Measurements from ENCODE around the gene MRPL34.

Gene MRPL34

GRCh38 chr19:17282488-17283125, 23.1 kb upstream of the MRPL34 start:
- TF ChIP-seq GABPA (IDR thresholded peaks at IDR 0.05; ENCODE audit: low read depth) (no peak), REST (IDR thresholded peaks at IDR 0.05; ENCODE audit: insufficient replicate concordance, low read depth) (no peak), SPI1 (IDR thresholded peaks at IDR 0.05; ENCODE audit: borderline replicate concordance, low read depth) (no peak), POLR2AphosphoS5 (IDR thresholded peaks at IDR 0.05; ENCODE audit: low read depth) (peak; percentile 64), CTCF (IDR thresholded peaks at IDR 0.05; ENCODE audit: insufficient read depth, low read length) (peak; percentile 81)
- H3K27ac ChIP-seq (replicated peaks) = peak overlapping the region; percentile 76
- peak; percentile 79 to 90 for DNase-seq (ENCODE audit: low read depth in 1 of 2, low spot score in 1 of 2)
- peak overlapping the region; percentile 66 for H3K4me3 ChIP-seq (replicated peaks; ENCODE audit: insufficient read depth, low read length)
- no peaks in the 10 kb centered on the region for H3K27me3 ChIP-seq (ENCODE audit: insufficient read depth, poor library complexity, severe bottlenecking)

GRCh38 chr19:17283504-17283996, 22.1 kb upstream of the MRPL34 start:
- DNase-seq (ENCODE audit: low read depth in 1 of 2, low spot score in 1 of 2) = no peak
- TF ChIP-seq REST (IDR thresholded peaks at IDR 0.05; ENCODE audit: insufficient replicate concordance, low read depth) (no peak), SPI1 (IDR thresholded peaks at IDR 0.05; ENCODE audit: borderline replicate concordance, low read depth) (no peak), POLR2AphosphoS5 (IDR thresholded peaks at IDR 0.05; ENCODE audit: low read depth) (no peak), GABPA (IDR thresholded peaks at IDR 0.05; ENCODE audit: low read depth) (no peak), CTCF (IDR thresholded peaks at IDR 0.05; ENCODE audit: insufficient read depth, low read length) (no peak)

GRCh38 chr19:17285415-17286135, 20.1 kb upstream of the MRPL34 start:
- TF ChIP-seq SPI1 (IDR thresholded peaks at IDR 0.05; ENCODE audit: borderline replicate concordance, low read depth) = no peak
- TF ChIP-seq POLR2AphosphoS5 (IDR thresholded peaks at IDR 0.05; ENCODE audit: low read depth) = no peak
- TF ChIP-seq CTCF (IDR thresholded peaks at IDR 0.05; ENCODE audit: insufficient read depth, low read length) = no peak
- no peak for TF ChIP-seq REST (IDR thresholded peaks at IDR 0.05; ENCODE audit: insufficient replicate concordance, low read depth)
- no peak for TF ChIP-seq GABPA (IDR thresholded peaks at IDR 0.05; ENCODE audit: low read depth)
- H3K27me3 ChIP-seq (ENCODE audit: insufficient read depth, poor library complexity, severe bottlenecking) = no peaks in the 10 kb centered on the region
- no peak overlapping the region for H3K4me3 ChIP-seq (replicated peaks; ENCODE audit: insufficient read depth, low read length)
- H3K27ac ChIP-seq (replicated peaks) = no peak overlapping the region
- no peak for DNase-seq (ENCODE audit: low read depth in 1 of 2, low spot score in 1 of 2)

More at GRCh38 chr19:17283504-17283996, 22.1 kb upstream of the MRPL34 start:
- H3K27ac ChIP-seq (replicated peaks) = no peak overlapping the region
- no peak overlapping the region for H3K4me3 ChIP-seq (replicated peaks; ENCODE audit: insufficient read depth, low read length)
- H3K27me3 ChIP-seq (ENCODE audit: insufficient read depth, poor library complexity, severe bottlenecking) = no peaks in the 10 kb centered on the region
